HepG2 (cell line): Measurements from ENCODE around the gene TLCD3A. TPM values are rescaled to one million over a fixed set of nuclear protein-coding genes. Genes with fewer than 3 reads are reported as not detected.
A peak's percentile ranks its signal among the peaks of the same experiment; 100 is the strongest.

Experiments
- ATAC-seq: fragments of 200-7000 bp; cut with Tn5 transposase; 3 replicates; pipeline ENCODE4 v1.9.1; 2020; ENCODE audit warnings: mild to moderate bottlenecking, moderate library complexity
- BruUV-seq: library from RNA; stranded (reverse); fragments of 400-500 nt; replicated peaks from 2 replicates; lab custom pipeline; 2021; lab: Mats Ljungman, UMichigan
- CTCF ChIA-PET: fragments of 300-600 bp; formaldehyde crosslinking; extraction: SDS; loops from one replicate; lab custom pipeline; 2021; ENCODE audit warnings: low total read pairs, inconsistent platforms, low intra/inter-chr PET ratio; lab: Yijun Ruan, JAX
- POLR2A ChIA-PET: fragments of 350-600 bp; sonication (Branson Sonifier 250); formaldehyde crosslinking; loops from one replicate; lab custom pipeline; 2020; ENCODE audit warnings: antibody characterized with exemption, inconsistent platforms; lab: Yijun Ruan, JAX
- DNase-seq: peaks from one replicate; pipeline ENCODE4 v3.0.0-alpha.2; 2015; ENCODE audit warnings: low spot score
- FAIRE-seq: peaks from 3 replicates; lab custom pipeline; 2011; peaks lifted over from hg19 to GRCh38; lab: Jason Lieb, UNC
- H2AFZ ChIP-seq: one replicate; pipeline ENCODE4 v1.6.1; 2011; ENCODE audit warnings: low read length, inconsistent platforms
- H3K27ac ChIP-seq: fragments of 300-600 bp; 3 replicates; pipeline ENCODE4 v1.8.0; 2011; ENCODE audit warnings: mixed run types, mild to moderate bottlenecking, mixed read lengths, low read length, inconsistent platforms; ENCODE audit not compliant: insufficient read depth; ENCODE audit errors: extremely low read length
- H3K27me3 ChIP-seq, 2 experiments: fragments of 200-600 bp in 1 of 2; 2 replicates in 1 of 2; 3 replicates in 1 of 2; pipeline versions ENCODE4 v1.6.0 to v1.8.0; 2011; ENCODE audit warnings: low read length in 2 of 2, mild to moderate bottlenecking in 2 of 2, moderate library complexity in 2 of 2, inconsistent platforms in 1 of 2; ENCODE audit not compliant: insufficient read depth in 2 of 2, control insufficient read depth in 1 of 2
- H3K36me3 ChIP-seq, 2 experiments: fragments of 200-600 bp in 1 of 2; replicated peaks in 1 of 2; 2 replicates in 1 of 2; 3 replicates in 1 of 2; pipeline versions ENCODE4 v1.5.1 to v1.8.0; 2011; ENCODE audit warnings: low read length in 2 of 2, inconsistent platforms in 1 of 2; ENCODE audit not compliant: insufficient read depth in 2 of 2, control insufficient read depth in 1 of 2
- H3K4me1 ChIP-seq: 2 replicates; pipeline ENCODE4 v1.5.1; 2012; ENCODE audit warnings: low read length, inconsistent platforms; ENCODE audit not compliant: insufficient read depth
- H3K4me2 ChIP-seq: 2 replicates; pipeline ENCODE4 v1.6.0; 2011; ENCODE audit warnings: low read depth, low read length, inconsistent platforms
- H3K4me3 ChIP-seq, 3 experiments: fragments of 200-600 bp in 1 of 3; sonication (generic), shearing (Covaris generic) in 1 of 3; replicated peaks in 1 of 3; 2 replicates each; pipeline ENCODE4 v1.5.1; 2011 to 2016; ENCODE audit warnings: low read length in 3 of 3, inconsistent platforms in 2 of 3, low read depth in 2 of 3, mild to moderate bottlenecking in 2 of 3, control low read depth in 1 of 3, mixed read lengths in 1 of 3; ENCODE audit not compliant: insufficient read depth in 1 of 3
- H3K79me2 ChIP-seq: one replicate; pipeline ENCODE4 v1.6.1; 2011; ENCODE audit warnings: low read length, inconsistent platforms; ENCODE audit not compliant: insufficient read depth
- H3K9ac ChIP-seq: 2 replicates; pipeline ENCODE4 v1.6.0; 2011; ENCODE audit warnings: mild to moderate bottlenecking, low read depth, low read length, inconsistent platforms; ENCODE audit not compliant: insufficient read depth
- H3K9me3 ChIP-seq: 2 replicates; pipeline ENCODE4 v1.5.1; 2012; ENCODE audit warnings: mild to moderate bottlenecking, low read length
- H4K20me1 ChIP-seq: 2 replicates; pipeline ENCODE4 v1.6.0; 2011; ENCODE audit warnings: inconsistent platforms, mild to moderate bottlenecking, low read length, moderate library complexity; ENCODE audit not compliant: insufficient read depth
- FIP1L1 ChIP-seq: fragments of 200-400 bp; formaldehyde crosslinking; IDR thresholded peaks from 2 replicates; pipeline ENCODE4 v1.6.1; 2018; ENCODE audit warnings: low read depth, mild to moderate bottlenecking, low read length, moderate library complexity, borderline replicate concordance; ENCODE audit not compliant: insufficient read depth
- JARID2 ChIP-seq: sonication (generic); formaldehyde crosslinking; IDR thresholded peaks from 2 replicates; pipeline ENCODE4 v1.8.1; 2023; ENCODE audit warnings: missing genetic modification reagents, inconsistent platforms; ENCODE audit not compliant: insufficient replicate concordance
- KDM5A ChIP-seq: fragments of 200-600 bp; sonication (generic); IDR thresholded peaks from 2 replicates; pipeline ENCODE4 v1.7.0; 2018; ENCODE audit warnings: antibody characterized with exemption, mild to moderate bottlenecking, low read length, borderline replicate concordance
- MTERF4 ChIP-seq: sonication (generic); formaldehyde crosslinking; IDR thresholded peaks from 2 replicates; pipeline ENCODE4 v1.8.0; 2023; ENCODE audit warnings: mild to moderate bottlenecking, missing genetic modification reagents
- NCOA5 ChIP-seq: sonication (generic); formaldehyde crosslinking; IDR thresholded peaks from 2 replicates; pipeline ENCODE4 v1.4.0; 2020; ENCODE audit warnings: missing genetic modification reagents
- REPIN1 ChIP-seq: sonication (generic); formaldehyde crosslinking; IDR thresholded peaks from 2 replicates; pipeline ENCODE4 v1.8.0; 2022; ENCODE audit warnings: missing genetic modification reagents, low read depth, mild to moderate bottlenecking, borderline replicate concordance
- RORA ChIP-seq: sonication (generic); formaldehyde crosslinking; IDR thresholded peaks from 2 replicates; pipeline ENCODE4 v1.5.0; 2020; ENCODE audit warnings: mild to moderate bottlenecking, missing genetic modification reagents, moderate library complexity
- SOX5 ChIP-seq: IDR thresholded peaks from 2 replicates; pipeline ENCODE4 v1.6.1; 2016; ENCODE audit warnings: borderline replicate concordance
- ZBTB39 ChIP-seq: sonication (generic); formaldehyde crosslinking; IDR thresholded peaks from 2 replicates; pipeline ENCODE4 v1.5.0; 2020; ENCODE audit warnings: missing genetic modification reagents
- ZFP41 ChIP-seq: sonication (generic); formaldehyde crosslinking; IDR thresholded peaks from 2 replicates; pipeline ENCODE4 v1.4.0; 2020; ENCODE audit warnings: mild to moderate bottlenecking, missing genetic modification reagents, borderline replicate concordance
- ZFY ChIP-seq: sonication (generic); formaldehyde crosslinking; IDR thresholded peaks from 2 replicates; pipeline ENCODE4 v1.4.0; 2020; ENCODE audit warnings: missing genetic modification reagents
- ZHX2 ChIP-seq, 2 experiments: sonication (generic) in 1 of 2; formaldehyde crosslinking in 1 of 2; IDR thresholded peaks; 2 replicates each; pipeline versions ENCODE4 v1.6.1 to v1.9.0; 2014 to 2022; ENCODE audit warnings: antibody characterized with exemption in 1 of 2, borderline replicate concordance in 1 of 2, inconsistent platforms in 1 of 2, low read depth in 1 of 2, missing genetic modification reagents in 1 of 2
- ZNF234 ChIP-seq: sonication (generic); formaldehyde crosslinking; conservative IDR thresholded peaks from 2 replicates; pipeline ENCODE4 v1.5.1; 2020; ENCODE audit warnings: mild to moderate bottlenecking, missing genetic modification reagents
- ZNF850 ChIP-seq: sonication (generic); formaldehyde crosslinking; conservative IDR thresholded peaks from 2 replicates; pipeline ENCODE4 v1.9.0; 2021; ENCODE audit warnings: mild to moderate bottlenecking, missing genetic modification reagents
- WGBS: methylation state at CpG from one replicate; pipeline ENCODE4 v1.1.6; 2017; ENCODE audit warnings: low lambda C conversion rate; 5-methylcytosine and 5-hydroxymethylcytosine counted together
- in situ Hi-C: cut with HindIII; loops from 2 replicates; pipeline ENCODE4 v1.10.0; 2017; ENCODE audit warnings: low pct_unique_long_range_greater_than_20kb; ENCODE audit not compliant: extremely low pct_ligation_motif_present
- intact Hi-C: fragments of 100-400 bp; cut with micrococcal nuclease; formaldehyde crosslinking; loops from one replicate; pipeline ENCODE4 v1.10.0; 2022; ENCODE audit not compliant: unreplicated experiment
- polyA plus RNA-seq, 8 experiments: library from polyadenylated mRNA; depleted of rRNA in 3 of 8; stranded (reverse) in 7 of 8; unstranded in 1 of 8; fragments of >200 nt; fragmentation: Illumina TruSeq in 4 of 8; extraction: Trizol in 4 of 8; gene quantifications; 2 replicates each; pipeline versions ENCODE4 v1.2.1 to v1.2.3, GENCODE V29; 2011 to 2016; ENCODE audit warnings: low read depth in 4 of 8, missing spikeins in 1 of 8, mixed read lengths in 1 of 8; ENCODE audit not compliant: insufficient read depth in 1 of 8
- total RNA-seq, 5 experiments: library from RNA; depleted of rRNA; stranded (reverse); fragments of >200 nt; fragmentation: Illumina TruSeq; extraction: Trizol; gene quantifications; 2 replicates each; pipeline ENCODE4 v1.2.3, GENCODE V29; 2016; ENCODE audit warnings: low read depth in 1 of 5

Gene TLCD3A
- total and polyA plus RNA-seq, 2 of the 13 experiments (the other 11 are each of a cell fraction or from before 2014, with no cell fraction given) = 25.2 to 46.6 TPM

- Histone ChIP-seq H3K27me3 (no peaks in the 10 kb centered on the region), H3K4me2 (peak overlapping the region; percentile 23; the same call in 1 of the 2 replicates), H4K20me1 (no peaks in the 10 kb centered on the region), H3K36me3 (no peaks in the 10 kb centered on the region), H3K27ac (no peak overlapping the region), H3K9me3 (no peaks in the 10 kb centered on the region), H3K79me2 (no peaks in the 10 kb centered on the region), H2AFZ (no peak overlapping the region), H3K9ac (no peak overlapping the region), H3K4me3 (no peak overlapping the region), H3K4me1 (peaks cover 23% of the 10 kb centered on the region)
- DNase-seq (no peak), FAIRE-seq (no peak), ATAC-seq (no peak)
- in situ Hi-C loops = no loop called here
- intact Hi-C loops = no loop called here
- POLR2A ChIA-PET = no interaction called here
- 58% methylated on average over 13 of the region's 13 CpGs for WGBS
- CTCF ChIA-PET = no interaction called here
- no TSS peak for BruUV-seq
- no peak for TF ChIP-seq ZFP41 (CRISPR knock-in tag)
- no peak for TF ChIP-seq ZBTB39 (CRISPR knock-in tag)
- TF ChIP-seq MTERF4 (CRISPR knock-in tag) = no peak
- TF ChIP-seq NCOA5 (CRISPR knock-in tag) = no peak
- TF ChIP-seq JARID2 (CRISPR knock-in tag) = no peak
- no peak for TF ChIP-seq REPIN1 (CRISPR knock-in tag)
- TF ChIP-seq RORA (CRISPR knock-in tag) = no peak
- TF ChIP-seq ZFY (CRISPR knock-in tag) = no peak
- no peak for TF ChIP-seq ZNF850 (CRISPR knock-in tag)
- TF ChIP-seq FIP1L1 = no peak
- TF ChIP-seq KDM5A = no peak
- no peak for TF ChIP-seq SOX5 (CRISPR knock-in tag)
- TF ChIP-seq ZNF234 = no peak
- no peak for TF ChIP-seq ZHX2 (IDR thresholded peaks at IDR 0.05; ENCODE audit: low read depth)
- TF ChIP-seq ZHX2 (CRISPR knock-in tag; IDR thresholded peaks at IDR 0.05; ENCODE audit: borderline replicate concordance) = no peak
These were observed 11.5 kb upstream of the TLCD3A start for GRCh38 chr17:720706-721539.
